Measurements from ENCODE around the gene KLK12.
A peak's percentile ranks its signal among the peaks of the same experiment; 100 is the strongest.
"Not testable (repeated sequence)": the region's sequence is repeated elsewhere in the genome, so short reads cannot be mapped to it uniquely, and the experiment has no call there.

The KLK12 gene

DNA sequence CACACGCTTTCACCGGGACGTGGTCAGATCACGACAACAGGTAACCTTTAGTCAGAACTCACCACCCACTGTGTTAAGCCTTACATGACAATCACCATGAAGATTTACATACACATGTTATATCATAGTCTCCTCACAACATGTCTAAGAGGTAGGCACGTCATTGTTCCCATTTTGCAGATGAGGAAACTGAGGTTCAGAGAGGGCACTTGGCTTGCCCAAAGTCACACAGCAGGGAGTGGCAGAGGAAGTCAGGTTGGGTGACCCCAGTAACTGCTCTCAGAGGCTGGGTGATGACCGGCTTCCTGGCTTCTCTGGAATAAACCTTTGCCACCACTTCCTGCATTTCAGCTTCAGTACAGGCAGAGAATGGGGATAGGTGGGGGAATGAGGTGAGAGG lies 20.6 kb downstream of the KLK12 start:
- no peak for DNase-seq

- DNase-seq: no peak
Measured at GRCh38 chr19:51012661-51013190, 22.1 kb downstream of the KLK12 start.

DNA sequence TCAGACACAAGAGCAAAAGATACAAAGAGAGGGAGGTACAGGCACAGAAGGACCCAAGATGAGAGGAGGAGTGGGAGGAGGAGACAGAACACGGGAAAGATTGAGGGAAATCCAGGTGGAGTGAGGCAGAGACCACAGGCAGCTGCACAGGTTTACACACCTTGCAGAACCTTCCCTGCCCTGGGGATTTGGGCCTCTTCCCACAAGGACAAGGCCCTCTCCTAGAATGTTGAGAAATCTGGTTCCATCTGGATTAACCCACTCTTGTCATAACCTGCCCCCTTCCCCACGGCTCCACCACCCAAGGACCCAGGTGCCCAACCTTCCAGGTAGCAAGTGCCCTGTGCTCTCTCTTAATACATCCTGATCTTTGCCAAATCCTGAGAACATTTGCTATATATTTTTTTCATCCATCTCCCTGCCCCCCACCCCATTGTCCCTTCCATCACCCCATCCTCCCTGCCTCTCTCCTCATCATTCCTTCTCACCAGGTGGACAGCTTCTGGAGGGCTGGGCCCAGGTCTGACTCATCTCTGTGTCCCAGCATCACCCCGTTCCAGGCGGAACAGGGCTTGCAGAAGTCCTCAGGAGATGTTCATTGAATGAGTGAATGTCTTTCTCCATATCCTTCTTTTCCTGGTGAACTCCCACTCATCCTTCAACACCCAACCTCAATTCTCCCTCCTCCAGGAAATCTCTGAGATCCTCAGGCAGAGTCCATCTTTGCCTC lies 24.6 kb downstream of the KLK12 start:
- no peak for DNase-seq

- DNase-seq: no peak
Measured at GRCh38 chr19:51009061-51009891, 25.5 kb downstream of the KLK12 start.

- DNase-seq: no peak
Measured at GRCh38 chr19:51007488-51007887, 27.3 kb downstream of the KLK12 start.

- DNase-seq: no peak
Measured at GRCh38 chr19:51006406-51006805, 28.4 kb downstream of the KLK12 start.

DNA sequence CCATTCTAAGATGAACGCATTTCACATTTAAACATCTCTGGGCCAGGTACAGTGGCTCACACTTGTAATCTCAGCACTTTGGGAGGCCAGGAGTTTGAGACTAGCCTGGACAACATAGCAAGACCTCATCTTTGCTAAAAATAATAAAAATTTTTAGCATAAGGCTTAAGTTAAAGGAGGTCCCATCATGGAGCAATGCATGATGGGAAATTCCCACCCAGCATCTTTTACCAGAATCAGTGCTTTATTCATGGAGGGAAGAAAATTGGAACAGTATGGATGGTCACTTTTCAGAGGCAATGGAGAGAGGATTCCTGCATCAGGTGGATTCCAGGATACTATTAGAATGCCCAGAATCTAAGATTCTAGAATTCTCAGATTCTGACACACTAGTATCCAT lies 29.6 kb downstream of the KLK12 start:
- no peak for DNase-seq

DNA sequence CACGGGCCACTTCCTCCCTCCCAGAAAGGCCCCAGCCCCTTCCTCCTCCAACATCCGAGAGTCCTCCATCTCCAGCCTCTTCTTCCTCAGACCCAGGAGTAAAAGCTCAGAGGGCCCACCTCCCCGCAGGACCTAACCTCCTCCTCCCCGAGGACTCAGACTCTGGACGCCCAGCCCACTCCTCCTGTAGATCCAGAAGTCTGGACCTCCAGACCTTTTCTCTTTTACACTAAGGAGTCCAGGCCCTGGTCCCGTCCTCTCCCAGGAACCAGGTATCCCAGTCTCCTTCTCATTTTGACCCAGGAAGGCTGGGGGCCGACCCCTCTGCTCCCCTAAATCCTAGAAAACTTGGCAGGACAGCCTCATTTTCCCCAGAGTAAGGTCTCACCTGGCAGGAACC lies 31.5 kb downstream of the KLK12 start:
- no peak for DNase-seq

DNA sequence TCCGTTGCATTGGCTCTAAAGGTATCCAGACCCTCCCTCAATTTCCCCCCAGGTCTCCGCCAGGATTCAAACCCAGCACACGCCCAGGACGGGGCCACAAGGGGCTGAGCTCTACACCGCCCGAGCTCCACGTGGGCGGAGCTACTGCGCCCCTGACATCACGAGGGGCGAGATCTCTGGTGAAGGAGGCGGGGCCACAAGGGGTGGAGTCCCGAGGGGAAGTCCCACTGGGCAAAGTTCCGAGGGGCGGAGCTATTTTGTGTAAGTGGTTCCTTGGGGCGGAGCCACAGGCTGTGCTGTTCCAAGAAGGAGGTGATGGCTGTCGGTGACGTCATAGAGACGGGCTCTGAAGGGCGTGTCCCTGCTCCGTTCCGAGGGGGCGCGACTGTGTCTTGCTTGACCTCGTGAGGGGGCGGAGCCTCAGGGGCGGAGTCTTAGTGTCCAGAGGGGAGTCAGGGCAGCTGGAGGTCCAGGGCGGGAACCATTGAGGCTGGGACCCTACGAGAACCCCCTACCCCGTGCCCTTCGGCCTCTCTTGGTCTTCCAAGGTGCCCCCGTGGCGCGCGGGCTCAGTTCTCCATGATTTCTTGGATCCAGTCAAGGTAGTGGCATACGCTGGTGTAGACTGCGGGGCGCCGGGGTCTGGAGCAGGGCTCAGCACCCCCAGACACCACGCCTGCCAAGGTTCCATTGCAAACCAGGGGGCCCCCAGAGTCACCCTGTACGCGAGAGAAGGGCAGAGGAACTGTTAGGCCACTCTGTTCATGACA lies 32.1 kb downstream of the KLK12 start:
- DNase-seq: peak; percentile 47

GRCh38 chr19:51002089-51002532 lies 32.7 kb downstream of the KLK12 start:
- no peak for DNase-seq

- DNase-seq: no peak
Measured at GRCh38 chr19:51001515-51001914, 33.3 kb downstream of the KLK12 start, which contains the start of gene KLK8. TSS of gene KLK8 (minus strand) at chr19:51001604. CDS start at chr19:51001167, 437 bp downstream.

GRCh38 chr19:51000981-51001380 lies 33.8 kb downstream of the KLK12 start:
- DNase-seq: no peak

DNA sequence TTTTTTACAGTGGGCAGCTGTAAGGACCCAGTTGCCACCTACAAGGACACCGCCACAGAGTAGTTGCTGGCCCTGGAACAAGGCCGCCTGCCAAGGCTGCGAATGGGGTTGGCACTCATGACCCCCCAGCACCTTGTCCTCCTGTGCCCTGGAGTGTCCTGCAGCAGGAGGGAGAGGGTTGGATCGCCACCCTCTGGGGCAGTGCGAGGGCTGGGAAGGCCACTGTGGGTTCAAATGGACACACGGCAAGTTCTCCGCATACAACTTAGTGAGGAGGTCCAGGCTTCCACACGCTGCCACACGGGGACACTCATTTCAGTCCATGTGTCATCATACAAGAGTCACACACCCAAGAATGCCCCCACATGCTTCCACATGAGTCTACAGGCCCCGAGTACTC lies 34.4 kb downstream of the KLK12 start:
- DNase-seq: no peak

GRCh38 chr19:50998686-50999085 lies 36.1 kb downstream of the KLK12 start:
- no peak for DNase-seq

DNA sequence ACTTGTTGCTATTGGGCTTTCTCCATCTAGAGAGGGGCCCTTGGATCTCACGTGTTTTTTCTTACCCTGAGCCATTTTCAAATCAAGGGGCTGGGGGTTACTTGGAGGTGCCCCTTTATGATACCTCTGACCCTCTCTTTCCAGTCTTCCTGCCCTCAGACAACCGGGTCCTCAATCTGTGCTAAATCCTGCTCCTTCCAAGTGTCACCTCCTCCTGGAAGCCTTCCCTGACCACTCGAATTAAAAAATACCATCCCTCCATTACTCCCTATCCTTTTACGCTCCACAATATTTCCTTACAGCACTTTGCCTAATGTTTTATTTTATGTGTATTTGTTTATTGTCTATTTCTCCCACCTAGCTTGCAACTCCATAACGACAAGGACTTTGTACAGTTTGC lies 36.7 kb downstream of the KLK12 start:
- DNase-seq: no peak

DNA sequence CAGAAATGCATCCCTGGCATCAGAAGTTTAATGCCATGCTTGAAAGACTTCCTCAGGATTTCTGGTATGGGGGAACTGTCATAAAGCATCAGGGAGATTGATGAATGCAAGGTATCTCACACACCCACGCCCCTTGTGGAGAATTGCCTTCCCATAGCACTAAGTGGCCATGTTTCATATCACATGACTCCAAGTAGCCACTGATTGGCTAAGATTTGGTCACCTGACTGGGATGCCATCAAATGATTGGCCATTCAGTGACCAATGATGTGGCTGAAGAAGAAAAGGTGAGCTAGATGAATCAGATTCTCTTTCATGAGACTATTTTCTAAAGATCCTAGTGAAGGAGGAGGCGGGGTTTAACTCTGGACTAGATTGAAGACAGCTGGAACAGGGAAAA lies 40.7 kb downstream of the KLK12 start:
- DNase-seq: no peak

DNA sequence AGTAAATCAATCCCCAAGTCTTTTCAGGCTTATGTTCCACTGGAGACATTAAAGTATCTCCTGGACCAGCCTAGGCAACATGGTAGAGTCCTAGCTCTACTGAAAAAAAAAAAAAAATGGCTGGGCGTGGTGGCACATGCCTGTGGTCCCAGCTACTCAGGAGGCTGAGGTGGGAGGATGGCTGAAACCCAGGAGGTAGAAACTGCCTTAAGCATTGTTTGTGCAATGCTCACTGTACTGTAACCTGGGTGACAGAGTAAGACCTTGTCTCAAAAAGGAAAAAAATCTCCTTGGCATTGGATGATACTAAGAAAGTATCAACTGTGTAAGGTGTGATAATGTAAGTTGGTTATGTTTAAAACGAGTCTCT lies 42.2 kb downstream of the KLK12 start:
- no peak for DNase-seq

DNA sequence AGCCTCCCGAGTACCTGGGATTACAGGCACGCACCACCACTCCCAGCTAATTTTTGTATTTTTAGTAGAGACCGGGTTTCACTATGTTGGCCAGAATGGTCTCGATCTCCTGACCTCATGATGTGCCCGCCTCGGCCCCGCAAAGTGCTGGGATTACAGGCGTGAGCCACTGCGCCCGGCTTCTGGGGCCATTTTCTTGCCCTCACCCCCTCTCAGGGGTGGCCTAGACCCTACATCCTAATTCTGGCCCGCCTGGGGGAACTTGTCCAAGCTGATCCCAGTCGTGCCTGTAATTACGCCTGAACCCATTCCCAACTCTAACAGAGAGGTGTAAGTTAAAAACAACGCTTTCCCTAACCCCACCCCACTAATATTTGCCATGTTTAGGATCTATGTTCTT lies 50.4 kb downstream of the KLK12 start:
- not testable (repeated sequence) for DNase-seq

DNA sequence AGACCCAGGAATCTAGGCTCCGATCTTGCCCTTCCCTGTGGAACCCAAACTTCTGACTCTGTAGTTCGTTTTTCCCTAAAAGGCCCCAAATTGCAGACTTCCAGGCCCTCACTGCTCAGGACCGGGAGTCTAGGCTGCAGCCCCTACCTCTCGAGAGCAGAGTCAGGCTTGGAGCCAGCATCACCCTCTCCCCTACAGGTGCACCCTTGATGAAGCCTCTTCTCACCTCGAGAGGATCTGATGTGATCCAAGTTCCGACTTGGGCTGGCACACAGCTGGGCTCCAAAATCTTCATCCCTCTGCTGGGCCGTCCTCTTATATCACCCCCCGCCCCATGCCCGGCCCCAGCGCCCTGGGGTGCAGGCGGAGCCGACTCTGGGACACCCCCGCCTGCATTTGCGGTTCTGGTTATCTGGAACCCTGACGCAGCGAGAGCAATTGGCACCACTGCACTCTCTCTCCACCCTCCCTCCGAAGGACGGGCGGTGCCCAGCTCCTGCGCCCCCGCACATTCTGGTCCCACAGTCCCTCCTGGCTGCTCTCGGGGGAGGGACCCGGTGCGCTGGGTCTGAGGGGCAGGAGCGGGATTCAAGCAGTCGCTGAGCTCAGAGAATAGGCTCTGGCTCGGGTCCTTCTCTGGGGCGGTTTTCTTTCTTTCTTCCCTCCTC lies 51.0 kb downstream of the KLK12 start, which contains the start of gene KLK7:
Gene KLK7, minus strand, starts transcription at position 293 of the 668 bp plus-strand sequence. CDS start 1,518 bp downstream, outside the sequence.
- DNase-seq: no peak

DNA sequence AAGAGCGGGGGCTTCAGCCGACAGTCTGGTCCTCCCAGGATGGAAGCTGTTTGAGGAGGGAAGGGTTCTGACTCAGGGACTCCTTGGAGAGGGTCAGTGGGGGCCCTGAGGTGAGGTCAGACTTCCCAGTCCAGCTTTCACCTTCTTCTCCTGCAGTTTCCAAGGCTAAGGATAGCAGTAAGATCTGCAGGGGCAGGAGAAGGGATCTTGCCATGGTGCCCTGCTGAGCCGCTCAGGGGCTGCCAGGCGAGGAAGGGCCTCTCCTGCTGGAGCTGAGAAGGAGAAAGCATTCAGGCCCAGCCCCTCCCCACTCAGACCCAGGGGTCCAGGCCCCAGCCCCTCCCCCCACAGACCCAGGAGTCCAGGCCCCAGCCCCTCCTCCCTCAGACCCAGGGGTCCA lies 52.6 kb downstream of the KLK12 start:
- no peak for DNase-seq

GRCh38 chr19:50981587-50982146 lies 53.1 kb downstream of the KLK12 start:
- DNase-seq: no peak

DNA sequence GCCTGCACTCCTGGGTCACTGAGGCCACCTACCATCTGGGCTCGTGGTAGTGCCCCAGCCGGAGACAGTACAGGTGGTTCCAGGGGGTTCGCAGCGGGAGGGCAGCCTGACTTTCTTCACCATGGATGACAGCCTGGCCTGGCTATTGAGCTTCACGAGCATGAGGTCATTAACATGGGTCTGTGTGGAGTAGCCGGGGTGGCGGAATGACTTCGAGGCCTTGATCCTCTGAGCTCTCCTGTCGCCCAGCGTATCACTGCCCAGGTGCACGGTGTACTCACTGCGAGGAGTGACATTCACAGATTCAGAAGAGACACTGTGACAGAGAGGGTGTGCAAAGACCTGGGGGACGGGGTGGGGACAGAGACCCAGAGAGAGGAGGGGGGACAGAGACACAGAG lies 54.6 kb downstream of the KLK12 start:
- DNase-seq: no peak

Measured in NCI-H2029 (cell line).